HCT116 (cell line): Measurements from ENCODE around the gene NHSL2. TPM values are rescaled to one million over a fixed set of nuclear protein-coding genes. Genes with fewer than 3 reads are reported as not detected.

Experiments used
- ATAC-seq: fragments of 200-7000 bp; cut with Tn5 transposase; 2 replicates; pipeline ENCODE4 v1.9.1; 2020; ENCODE audit warnings: mild to moderate bottlenecking, moderate library complexity
- BruUV-seq: library from RNA; stranded (reverse); fragments of 400-500 nt; replicated peaks from 2 replicates; lab custom pipeline; 2021; lab: Mats Ljungman, UMichigan
- CTCF ChIA-PET: fragments of 300-600 bp; sonication (Branson Sonifier 250); formaldehyde crosslinking; loops from one replicate; lab custom pipeline; 2021; ENCODE audit warnings: antibody characterized with exemption; lab: Charles Lee
- POLR2A ChIA-PET: fragments of 300-600, 350-600 bp; sonication (Branson Sonifier 250); formaldehyde crosslinking; loops from one replicate; lab custom pipeline; 2021; ENCODE audit warnings: antibody characterized with exemption; lab: Charles Lee
- RAD21 ChIA-PET, 2 experiments: fragments of 300-600 bp; sonication (Branson Sonifier 250); formaldehyde crosslinking; loops; one replicate each; lab custom pipeline; 2023; ENCODE audit warnings: low total read pairs in 2 of 2; ENCODE audit not compliant: uncharacterized antibody in 2 of 2, unreplicated experiment in 2 of 2, low non-redundant PET in 1 of 2; lab: Charles Lee
- DNase-seq: peaks from one replicate; pipeline ENCODE4 v3.0.0-alpha.2; 2010; ENCODE audit warnings: low read depth, low spot score
- H2AFZ ChIP-seq: fragments of 200-600 bp; shearing (Covaris generic), sonication (generic); 2 replicates; pipeline ENCODE4 v1.6.1; 2017; ENCODE audit warnings: low read depth, mixed run types, mixed read lengths, antibody characterized with exemption, low read length; ENCODE audit not compliant: poor library complexity, severe bottlenecking
- H3K27ac ChIP-seq: 2 replicates; pipeline ENCODE4 v1.5.1; 2012; ENCODE audit warnings: low read depth, low read length
- H3K27me3 ChIP-seq: fragments of 200-600 bp; sonication (generic); 2 replicates; pipeline ENCODE4 v1.6.1; 2016; ENCODE audit warnings: mixed run types, low read length, mixed read lengths; ENCODE audit not compliant: insufficient read depth
- H3K36me3 ChIP-seq, 2 experiments: fragments of 200-500 bp in 1 of 2; fragments of 200-600 bp in 1 of 2; sonication (Bioruptor generic) in 1 of 2; sonication (generic) in 1 of 2; 2 replicates each; pipeline versions ENCODE4 v1.5.1 to v1.6.1; 2014 to 2016; ENCODE audit warnings: low read length in 2 of 2, inconsistent platforms in 1 of 2, mixed read lengths in 1 of 2, mixed run types in 1 of 2; ENCODE audit not compliant: insufficient read depth in 2 of 2, control insufficient read depth in 1 of 2
- H3K4me1 ChIP-seq, 2 experiments: fragments of 200-600 bp in 1 of 2; sonication (generic) in 1 of 2; 2 replicates each; pipeline versions ENCODE4 v1.5.1 to v1.6.1; 2012 to 2017; ENCODE audit warnings: low read length in 2 of 2, inconsistent platforms in 1 of 2, mild to moderate bottlenecking in 1 of 2, mixed read lengths in 1 of 2, mixed run types in 1 of 2, moderate library complexity in 1 of 2; ENCODE audit not compliant: insufficient read depth in 2 of 2, control insufficient read depth in 1 of 2
- H3K4me2 ChIP-seq: fragments of 200-600 bp; sonication (generic); 2 replicates; pipeline ENCODE4 v1.6.1; 2017; ENCODE audit warnings: mixed run types, low read length, mixed read lengths
- H3K4me3 ChIP-seq, 2 experiments: fragments of 200-600 bp in 1 of 2; sonication (generic) in 1 of 2; replicated peaks in 1 of 2; 2 replicates each; pipeline ENCODE4 v1.5.1; 2011 to 2016; ENCODE audit warnings: low read length in 2 of 2, control low read depth in 1 of 2, low read depth in 1 of 2, mild to moderate bottlenecking in 1 of 2, mixed read lengths in 1 of 2, mixed run types in 1 of 2
- H3K79me2 ChIP-seq: fragments of 200-600 bp; sonication (generic); 2 replicates; pipeline ENCODE4 v1.6.1; 2017; ENCODE audit warnings: mild to moderate bottlenecking, mixed run types, low read length, moderate library complexity, mixed read lengths; ENCODE audit not compliant: insufficient read depth
- H3K9ac ChIP-seq: fragments of 200-600 bp; sonication (generic); 2 replicates; pipeline ENCODE4 v1.6.1; 2016; ENCODE audit warnings: low read length, mixed read lengths
- H3K9me2 ChIP-seq: fragments of 200-600 bp; sonication (generic), shearing (Covaris generic); 2 replicates; pipeline ENCODE4 v1.6.1; 2017; ENCODE audit warnings: mixed run types, mild to moderate bottlenecking, moderate library complexity; ENCODE audit not compliant: insufficient read depth
- H3K9me3 ChIP-seq, 2 experiments: fragments of 200-500 bp in 1 of 2; fragments of 200-600 bp in 1 of 2; sonication (Bioruptor generic) in 1 of 2; sonication (generic) in 1 of 2; 2 replicates each; pipeline ENCODE4 v1.6.1; 2014 to 2017; ENCODE audit warnings: low read length in 2 of 2, mixed read lengths in 2 of 2, inconsistent platforms in 1 of 2, low read depth in 1 of 2, mild to moderate bottlenecking in 1 of 2, mixed run types in 1 of 2, moderate library complexity in 1 of 2; ENCODE audit not compliant: control insufficient read depth in 1 of 2, insufficient read depth in 1 of 2
- H4K20me1 ChIP-seq: fragments of 200-600 bp; sonication (generic), shearing (Covaris generic); 2 replicates; pipeline ENCODE4 v1.6.1; 2017; ENCODE audit warnings: mixed run types, mild to moderate bottlenecking, moderate library complexity; ENCODE audit not compliant: insufficient read depth
- ATF3 ChIP-seq: IDR thresholded peaks from 2 replicates; pipeline ENCODE4 v1.6.1; 2012
- CBX3 ChIP-seq: IDR thresholded peaks from 2 replicates; pipeline ENCODE4 v1.6.1; 2012; ENCODE audit warnings: low read depth
- CEBPB ChIP-seq: IDR thresholded peaks from 2 replicates; pipeline ENCODE4 v1.6.1; 2012; ENCODE audit warnings: low read depth
- CTCF ChIP-seq, 3 experiments: fragments of 200-600 bp in 1 of 3; sonication (generic) in 1 of 3; IDR thresholded peaks in 2 of 3; conservative IDR thresholded peaks in 1 of 3; 2 replicates each; pipeline ENCODE4 v1.5.1; 2012 to 2017; ENCODE audit warnings: low read depth in 2 of 3, low read length in 2 of 3, antibody characterized with exemption in 1 of 3, borderline replicate concordance in 1 of 3, control low read depth in 1 of 3, mild to moderate bottlenecking in 1 of 3, mixed read lengths in 1 of 3, mixed run types in 1 of 3, moderate library complexity in 1 of 3; ENCODE audit not compliant: insufficient read depth in 1 of 3
- EGR1 ChIP-seq: IDR thresholded peaks from 2 replicates; pipeline ENCODE4 v1.6.1; 2012; ENCODE audit warnings: low read depth
- EZH2 ChIP-seq: fragments of 200-600 bp; sonication (generic); IDR thresholded peaks from 2 replicates; pipeline ENCODE4 v1.6.1; 2017; ENCODE audit warnings: antibody characterized with exemption, mixed run types
- EZH2phosphoT487 ChIP-seq: fragments of 200-600 bp; IDR thresholded peaks from 2 replicates; pipeline ENCODE4 v1.6.1; 2018; ENCODE audit warnings: antibody characterized with exemption, borderline replicate concordance
- JUND ChIP-seq: IDR thresholded peaks from 2 replicates; pipeline ENCODE4 v1.6.1; 2012
- MAX ChIP-seq: IDR thresholded peaks from 2 replicates; pipeline ENCODE4 v1.6.1; 2012
- POLR2A ChIP-seq: IDR thresholded peaks from 2 replicates; pipeline ENCODE4 v1.7.0; 2011; ENCODE audit warnings: borderline replicate concordance; ENCODE audit not compliant: insufficient read depth, insufficient read length; ENCODE audit errors: extremely low read depth
- POLR2AphosphoS5 ChIP-seq: IDR thresholded peaks from 2 replicates; pipeline ENCODE4 v1.6.1; 2011; ENCODE audit warnings: mild to moderate bottlenecking, low read depth, low read length, moderate library complexity
- RAD21 ChIP-seq: IDR thresholded peaks from 2 replicates; pipeline ENCODE4 v1.6.1; 2012; ENCODE audit warnings: low read depth, mild to moderate bottlenecking
- REST ChIP-seq: IDR thresholded peaks from 2 replicates; pipeline ENCODE4 v1.6.1; 2012; ENCODE audit warnings: low read depth
- SIN3A ChIP-seq: IDR thresholded peaks from 2 replicates; pipeline ENCODE4 v1.6.1; 2012; ENCODE audit warnings: low read depth
- SP1 ChIP-seq: IDR thresholded peaks from 2 replicates; pipeline ENCODE4 v1.6.1; 2012; ENCODE audit warnings: low read depth
- TCF7L2 ChIP-seq: IDR thresholded peaks from 2 replicates; pipeline ENCODE4 v1.7.0; 2011; ENCODE audit warnings: borderline replicate concordance, inconsistent platforms; ENCODE audit not compliant: insufficient read depth, insufficient read length; ENCODE audit errors: extremely low read depth
- YY1 ChIP-seq: IDR thresholded peaks from 2 replicates; pipeline ENCODE4 v1.6.1; 2011; ENCODE audit warnings: low read length, low read depth, moderate library complexity, mild to moderate bottlenecking; ENCODE audit not compliant: insufficient replicate concordance; ENCODE audit errors: extremely low read depth
- ZNF274 ChIP-seq: fragments of 200-500 bp; sonication (Bioruptor generic); IDR thresholded peaks from 2 replicates; pipeline ENCODE4 v1.6.1; 2014; ENCODE audit warnings: mild to moderate bottlenecking, low read depth, low read length, inconsistent platforms
- intact Hi-C: fragments of 100-400 bp; cut with micrococcal nuclease; formaldehyde crosslinking; loops from 2 replicates; pipeline ENCODE4 v1.10.0; 2022
- total RNA-seq: library from RNA; stranded (reverse); gene quantifications from one replicate; pipeline ENCODE4 v1.2.1, GENCODE V29; 2021; ENCODE audit not compliant: unreplicated experiment

NHSL2 gene
- total RNA-seq, 1 experiment from 2014 or later: 0.22 TPM

GRCh38 chrX:71944369-71944768, 33.7 kb downstream of the NHSL2 start (continued):
- TF ChIP-seq POLR2AphosphoS5: no peak
- no peak for TF ChIP-seq JUND
- no peak for TF ChIP-seq TCF7L2
- TF ChIP-seq CBX3: no peak
- TF ChIP-seq ZNF274: no peak

- H3K27ac ChIP-seq: no peak overlapping the region
- intact Hi-C loops: no loop called here
- CTCF ChIA-PET: no interaction called here
- DNase-seq (no peak), ATAC-seq (no peak)
- no peaks in the 10 kb centered on the region for H3K36me3 ChIP-seq
- H3K9ac ChIP-seq: no peak overlapping the region
- no peaks in the 10 kb centered on the region for H3K9me3 ChIP-seq
- H3K79me2 ChIP-seq: no peaks in the 10 kb centered on the region
- H3K4me2 ChIP-seq: no peak overlapping the region
- no peaks in the 10 kb centered on the region for H3K9me2 ChIP-seq
- no peaks in the 10 kb centered on the region for H3K4me1 ChIP-seq
- no peak for TF ChIP-seq ATF3
- TF ChIP-seq YY1: no peak
- no peak for TF ChIP-seq EZH2
- TF ChIP-seq SIN3A: no peak
- no peak for TF ChIP-seq SP1
- no peak for TF ChIP-seq EZH2phosphoT487
- no peak for TF ChIP-seq MAX
- no peak for TF ChIP-seq RAD21
- no peak for TF ChIP-seq EGR1
- TF ChIP-seq TCF7L2: no peak
- no peak for TF ChIP-seq POLR2A
- TF ChIP-seq REST: no peak
- TF ChIP-seq POLR2AphosphoS5: no peak
- no peak for TF ChIP-seq CTCF (IDR thresholded peaks at IDR 0.05 in 2 of 3, conservative IDR thresholded peaks at IDR 0.05 in 1 of 3; ENCODE audit: borderline replicate concordance in 1 of 3, insufficient read depth in 1 of 3, low read depth in 2 of 3, low read length in 2 of 3)
- TF ChIP-seq CEBPB: no peak
- H2AFZ ChIP-seq: no peak overlapping the region
- POLR2A ChIA-PET: no interaction called here
- no peaks in the 10 kb centered on the region for H3K27me3 ChIP-seq
- no peak overlapping the region for H3K4me3 ChIP-seq
- BruUV-seq: no TSS peak
- H4K20me1 ChIP-seq: no peaks in the 10 kb centered on the region
- RAD21 ChIA-PET: no interaction called here
Measured at GRCh38 chrX:71945237-71945805, 34.7 kb downstream of the NHSL2 start.
